ENCODE data around the gene MAST1. TPM values are rescaled to one million over a fixed set of nuclear protein-coding genes. Genes with fewer than 3 reads are reported as not detected.
A peak's percentile ranks its signal among the peaks of the same experiment; 100 is the strongest.

Gene MAST1
- total and polyA plus RNA-seq, 2 donors (not counting 1 experiment from before 2014, with no cell fraction given) = 0.39 to 1.1 TPM

GRCh38 chr19:12864721-12865715, 26.7 kb downstream of the MAST1 start:
- H3K27ac Mint-ChIP-seq = no peak overlapping the region

More at GRCh38 chr19:12864721-12865715, 26.7 kb downstream of the MAST1 start:
- 95% methylated on average over 34 of the region's 34 CpGs for WGBS (ENCODE audit: insufficient coverage)
- no peak overlapping the region for H3K27ac ChIP-seq (ENCODE audit: low read length in 2 of 2)
- peaks cover 0 to 2% (median 0%) of the 10 kb centered on the region in 4 experiments for H3K27me3 ChIP-seq (replicated peaks in 1 of 4; ENCODE audit: control extremely low read depth in 1 of 4, control insufficient read depth in 3 of 4, insufficient read depth in 4 of 4, low read length in 3 of 4)
- ATAC-seq (ENCODE audit: low read depth) (no peak), DNase-seq (peak; percentile 18)
- H3K9me3 ChIP-seq (ENCODE audit: control extremely low read depth in 1 of 3, control insufficient read depth in 2 of 3, insufficient read depth in 1 of 3, low read length in 2 of 3) = no peaks in the 10 kb centered on the region
- H3K4me3 ChIP-seq (ENCODE audit: control extremely low read depth in 1 of 5, extremely low read depth in 1 of 5, insufficient read depth in 1 of 5, low read depth in 2 of 5, low read length in 4 of 5) = no peak overlapping the region
- ChIA-PET POLR2A (interaction anchor here (0.7 kb wide), 2 partner anchors 63 to 111 kb away, joined by 3 to 4 read pairs; no protein-coding TSS in a partner anchor), CTCF (interaction anchor here (0.7 to 2.2 kb wide), 3 partner anchors 17 to 285 kb away, joined by 3 to 16 read pairs (median 4); no protein-coding TSS in a partner anchor)
- H3K79me2 ChIP-seq (ENCODE audit: control insufficient read depth, insufficient read depth, low read length) = no peaks in the 10 kb centered on the region
- Mint-ChIP-seq H3K4me1 (peaks cover 8% of the 10 kb centered on the region), H3K27me3 (peaks cover 13% of the 10 kb centered on the region), H3K4me3 (no peak overlapping the region), H3K9me3 (ENCODE audit: insufficient read depth) (no peaks in the 10 kb centered on the region)
- intact Hi-C loops (cut with micrococcal nuclease) = no loop called here
- no peaks in the 10 kb centered on the region for H3K36me3 ChIP-seq (replicated peaks in 1 of 2; ENCODE audit: control extremely low read depth in 1 of 2, control insufficient read depth in 1 of 2, extremely low read depth in 1 of 2, insufficient read depth in 2 of 2, low read length in 1 of 2)
- H4K20me1 ChIP-seq (ENCODE audit: control insufficient read depth, insufficient read depth, low read length, poor library complexity, severe bottlenecking) = no peaks in the 10 kb centered on the region
- H3K4me2 ChIP-seq (replicated peaks; ENCODE audit: low read depth, low read length, poor library complexity, severe bottlenecking) = no peak overlapping the region
- no peak overlapping the region for H3K9ac ChIP-seq (ENCODE audit: low read length)
- TF ChIP-seq CTCF (IDR thresholded peaks at IDR 0.05) (no peak), EZH2 (IDR thresholded peaks at IDR 0.05; ENCODE audit: borderline replicate concordance, insufficient read depth, low read depth, low read length, poor library complexity, severe bottlenecking) (no peak)
- H2AFZ ChIP-seq (ENCODE audit: insufficient read depth, low read depth, low read length, poor library complexity, severe bottlenecking) = no peak overlapping the region
- H3K4me1 ChIP-seq (ENCODE audit: control insufficient read depth in 2 of 2, insufficient read depth in 2 of 2, low read length in 2 of 2) = peaks cover 0 to 11% of the 10 kb centered on the region in 2 donors
